NOMO-1 treated with DMSO at 0.1 percent for 48 hours (cell line): ENCODE measurements around the gene SP8.
"Not testable (repeated sequence)": the region's sequence is repeated elsewhere in the genome, so short reads cannot be mapped to it uniquely, and the experiment has no call there.

ENCODE experiments used
- DNase-seq: peaks from one replicate; lab custom pipeline; 2025; ENCODE audit not compliant: unreplicated experiment; lab: John Stamatoyannopoulos, UW

The SP8 gene

DNA sequence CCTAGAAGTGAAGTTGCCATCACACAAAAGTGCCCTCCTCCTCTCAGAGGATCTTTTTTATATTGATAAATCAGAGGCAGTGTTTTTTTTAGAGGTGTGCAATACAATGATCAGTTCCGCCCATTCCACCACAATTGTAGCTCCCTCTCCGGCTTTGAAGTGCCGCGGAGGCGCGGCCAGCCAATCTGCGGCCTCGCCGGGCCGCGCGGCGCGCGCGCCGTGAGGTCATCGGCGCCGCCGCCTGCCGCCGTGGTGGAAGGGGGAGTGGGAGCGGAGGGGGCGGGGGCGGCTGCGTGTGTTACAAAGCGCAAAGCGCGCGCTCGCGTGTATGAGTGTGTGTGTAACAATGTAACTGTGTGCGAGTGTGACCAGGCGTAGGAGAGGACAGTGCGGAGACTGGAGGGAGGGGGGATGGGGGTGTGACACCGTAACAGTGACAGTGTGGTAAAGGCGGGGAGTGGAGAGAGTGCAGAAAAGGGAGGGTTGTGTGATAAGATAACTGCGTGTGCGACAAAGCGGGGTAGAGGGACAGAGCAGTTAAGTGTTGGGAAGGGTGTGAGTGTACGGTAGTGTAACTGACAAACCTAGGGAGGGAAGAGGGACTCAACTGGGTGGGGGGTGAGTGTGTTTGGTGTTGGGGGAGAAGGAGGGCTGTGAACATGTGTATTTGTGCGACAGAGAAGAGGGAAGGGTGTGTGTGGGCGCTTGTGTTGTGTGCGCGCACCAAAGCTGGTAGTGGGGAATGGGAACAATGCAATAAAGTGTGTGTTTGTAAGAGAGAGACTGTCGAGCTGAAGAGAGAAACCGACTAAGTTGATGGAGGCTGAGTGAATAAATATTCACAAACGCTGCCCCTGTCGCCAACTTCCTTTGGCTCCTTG is at the start of gene SP8:
Gene SP8 (minus strand): TSS at position 108 of the 881 bp plus-strand sequence. CDS start 88 bp downstream, at position 20.
- no peak for DNase-seq

DNA sequence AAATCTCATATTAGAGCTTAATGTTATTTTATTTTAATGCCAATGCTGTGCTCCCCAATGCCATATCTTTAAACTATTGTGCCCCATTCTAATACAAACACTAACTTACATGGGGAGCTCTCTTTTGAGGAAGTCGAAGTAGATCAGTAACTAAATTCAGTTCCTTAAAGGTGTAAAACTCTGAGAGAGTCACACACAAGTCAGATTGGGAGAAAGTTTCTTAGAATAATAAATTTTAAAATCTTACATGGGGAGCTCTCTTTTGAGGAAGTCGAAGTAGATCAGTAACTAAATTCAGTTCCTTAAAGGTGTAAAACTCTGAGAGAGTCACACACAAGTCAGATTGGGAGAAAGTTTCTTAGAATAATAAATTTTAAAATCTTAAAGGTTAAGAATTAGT is 49.7 kb upstream of the SP8 start:
- peak; percentile 35 for DNase-seq

DNA sequence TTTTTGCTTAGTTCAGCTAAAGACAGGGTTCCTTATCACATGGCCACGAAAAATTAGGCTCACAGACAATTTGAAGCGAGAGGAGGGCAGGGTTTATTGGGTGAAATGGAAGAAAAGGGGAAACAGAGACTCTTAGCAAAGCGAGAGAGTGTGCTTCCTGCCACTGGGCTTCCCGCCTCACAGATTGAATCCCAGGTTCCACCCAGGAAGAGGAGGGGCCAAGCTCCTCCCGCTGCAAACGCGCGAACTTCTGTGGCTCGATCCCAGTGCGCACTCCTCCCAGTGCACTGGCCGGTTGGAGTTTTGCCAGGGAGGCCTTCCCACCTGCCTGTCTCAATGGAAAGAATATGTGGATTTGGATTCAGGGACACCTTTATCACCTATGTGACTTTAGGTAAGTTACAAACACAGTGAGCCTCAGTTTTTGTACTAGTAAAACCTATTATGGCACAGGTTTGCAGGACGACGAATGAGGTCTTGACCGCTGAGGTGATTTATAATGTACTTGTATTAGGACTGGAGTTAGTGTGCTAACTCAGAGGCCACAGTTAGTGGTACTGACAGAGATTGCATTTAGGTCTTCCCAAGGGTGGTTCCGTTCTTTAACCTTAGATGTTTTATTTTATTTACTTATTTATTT is 48.5 kb upstream of the SP8 start:
- no peak for DNase-seq

DNA sequence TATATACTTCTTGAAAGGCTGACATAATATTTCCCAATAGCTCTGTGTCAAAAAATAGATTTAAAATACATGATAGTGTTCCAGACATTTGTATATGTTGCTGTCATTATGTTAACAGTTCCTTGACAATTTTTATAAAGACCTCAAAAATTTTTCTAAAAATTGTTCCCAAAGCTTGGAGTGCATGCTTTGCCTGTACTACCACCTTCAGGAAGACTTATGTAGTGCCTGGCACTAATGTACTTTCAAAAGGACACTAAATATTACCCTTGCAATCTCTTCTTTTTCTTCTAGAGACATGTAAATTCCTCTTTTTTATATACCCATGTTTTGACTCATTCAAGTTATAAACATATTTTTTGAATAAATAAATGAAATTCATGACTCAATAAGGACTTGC is 48.0 kb upstream of the SP8 start:
- no peak for DNase-seq

DNA sequence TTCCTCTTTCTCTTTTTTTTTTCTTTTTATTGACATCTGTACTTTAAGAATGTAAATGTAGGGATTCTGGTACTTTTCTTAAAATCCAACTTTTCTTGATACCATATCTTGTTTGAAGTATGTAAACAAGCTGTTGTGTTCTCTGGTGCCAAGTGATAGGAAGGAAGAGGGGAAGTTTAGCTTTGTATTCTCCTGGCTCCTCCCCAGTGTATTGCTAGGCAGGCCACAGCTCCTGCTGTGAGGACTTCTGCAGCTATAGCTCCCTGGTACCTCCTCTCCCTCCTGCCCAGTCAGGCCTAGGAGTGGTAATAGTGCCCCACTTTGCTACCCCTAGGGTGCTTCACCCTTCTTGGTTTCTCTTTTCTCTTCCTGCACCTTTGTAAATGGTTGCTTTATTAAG is 45.3 kb upstream of the SP8 start:
- DNase-seq, result no peak

DNA sequence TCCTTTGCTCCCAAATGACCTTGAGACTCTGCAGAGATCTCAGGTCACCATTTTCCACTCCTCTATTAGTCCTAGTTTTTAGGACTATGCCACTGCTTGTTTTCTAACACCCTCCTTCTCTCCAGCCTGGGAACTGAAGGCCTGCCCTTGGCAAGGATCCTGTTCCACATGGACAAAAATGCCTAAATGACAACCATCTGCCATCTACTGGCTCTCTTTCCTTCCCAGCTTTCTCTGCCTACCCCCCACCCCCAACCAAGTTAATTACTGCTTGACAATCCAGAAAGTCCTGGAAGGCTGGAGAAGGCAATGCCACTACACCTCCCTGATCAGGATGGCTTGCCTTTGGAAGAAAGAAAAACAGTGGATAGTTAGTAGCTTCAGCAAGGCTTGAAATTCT is 44.8 kb upstream of the SP8 start:
- DNase-seq, result no peak

DNA sequence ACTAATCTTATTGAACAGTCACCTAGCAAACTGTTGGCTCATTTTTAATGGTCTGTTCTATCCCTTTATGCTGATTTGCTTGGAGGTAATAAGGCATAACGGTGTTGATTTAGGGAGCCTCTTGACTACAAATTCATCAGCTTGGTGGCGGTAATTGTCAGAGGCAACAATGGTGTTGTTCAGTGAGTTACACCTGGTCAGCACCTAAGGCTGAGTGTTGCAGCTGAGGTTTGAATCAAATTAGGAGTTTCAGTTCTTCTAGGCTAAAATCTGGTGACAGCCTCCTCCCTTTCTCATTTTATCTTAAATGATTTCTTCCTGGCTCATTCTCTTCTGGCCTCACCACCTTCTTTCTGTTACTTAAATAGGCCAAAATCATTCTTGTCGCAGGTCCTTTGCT is 42.3 kb upstream of the SP8 start:
- no peak for DNase-seq

DNA sequence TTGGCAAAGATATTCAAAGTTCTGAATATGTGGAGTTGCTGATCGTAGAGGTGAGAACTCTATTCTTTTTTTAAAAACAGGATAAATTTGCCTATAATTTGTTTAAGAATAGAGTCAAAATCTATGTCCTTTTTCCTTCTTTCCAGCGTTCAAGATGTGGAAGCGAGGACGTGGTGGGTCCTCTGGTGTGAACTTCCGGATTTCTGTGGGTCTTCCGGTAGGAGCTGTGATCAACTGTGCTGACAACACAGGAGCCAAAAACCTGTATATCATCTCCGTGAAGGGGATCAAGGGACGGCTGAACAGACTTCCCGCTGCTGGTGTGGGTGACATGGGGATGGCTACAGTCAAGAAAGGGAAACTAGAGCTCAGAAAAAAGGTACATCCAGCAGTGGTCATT is 40.5 kb upstream of the SP8 start:
- DNase-seq, result no peak

DNA sequence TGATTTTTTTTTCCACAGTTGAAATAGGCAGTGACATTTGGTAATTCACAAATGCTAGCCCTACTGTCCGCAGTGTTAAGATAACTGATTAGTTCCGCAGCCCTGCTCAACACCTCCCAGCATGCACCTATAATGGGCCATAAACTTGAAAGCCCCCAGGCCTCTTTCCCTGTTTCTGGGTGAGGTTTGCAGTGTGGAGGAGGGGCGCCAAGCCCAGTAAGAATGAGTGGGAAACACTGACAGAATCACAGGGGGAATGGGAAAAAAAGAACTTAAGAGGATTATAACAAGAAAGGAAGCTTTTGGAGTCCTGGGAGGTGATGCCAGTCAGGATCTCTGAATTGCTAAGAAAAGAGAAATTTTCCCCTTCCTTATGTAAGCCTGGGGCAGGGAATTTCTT is 39.6 kb upstream of the SP8 start:
- no peak for DNase-seq

DNA sequence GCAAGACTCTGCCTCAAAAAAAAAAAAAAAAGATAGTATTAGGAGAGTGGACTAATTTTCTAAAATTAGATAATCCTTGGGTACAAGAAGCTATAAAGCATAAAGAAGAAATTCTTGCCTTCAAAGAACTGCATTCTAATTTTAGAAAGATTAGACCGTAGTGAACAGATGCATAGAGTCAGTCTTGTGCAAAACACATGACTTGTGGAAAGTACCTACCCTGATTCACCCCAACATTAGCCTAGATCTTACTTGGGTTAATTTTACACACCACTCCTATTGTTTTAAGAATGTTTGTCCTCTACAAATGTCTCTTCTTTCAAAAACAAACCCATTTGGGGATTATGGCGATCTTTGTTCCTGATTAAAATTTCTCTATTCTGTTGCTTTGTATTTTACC is 38.9 kb upstream of the SP8 start:
- DNase-seq, result no peak

DNA sequence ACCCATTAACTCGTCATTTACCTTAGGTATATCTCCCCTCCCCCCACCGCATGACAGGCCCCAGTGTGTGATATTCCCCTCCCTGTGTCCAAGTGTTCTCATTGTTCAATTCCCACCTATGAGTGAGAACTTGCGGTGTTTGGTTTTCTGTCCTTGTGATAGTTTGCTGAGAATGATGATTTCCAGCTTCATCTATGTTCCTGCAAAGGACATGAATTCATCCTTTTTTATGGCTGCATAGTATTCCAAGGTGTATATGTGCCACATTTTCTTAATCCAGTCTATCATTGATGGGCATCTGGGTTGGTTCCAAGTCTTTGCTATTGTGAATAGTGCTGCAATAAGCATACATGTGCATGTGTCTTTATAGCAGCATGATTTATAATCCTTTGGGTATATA is 34.7 kb upstream of the SP8 start:
- not testable (repeated sequence) for DNase-seq

DNA sequence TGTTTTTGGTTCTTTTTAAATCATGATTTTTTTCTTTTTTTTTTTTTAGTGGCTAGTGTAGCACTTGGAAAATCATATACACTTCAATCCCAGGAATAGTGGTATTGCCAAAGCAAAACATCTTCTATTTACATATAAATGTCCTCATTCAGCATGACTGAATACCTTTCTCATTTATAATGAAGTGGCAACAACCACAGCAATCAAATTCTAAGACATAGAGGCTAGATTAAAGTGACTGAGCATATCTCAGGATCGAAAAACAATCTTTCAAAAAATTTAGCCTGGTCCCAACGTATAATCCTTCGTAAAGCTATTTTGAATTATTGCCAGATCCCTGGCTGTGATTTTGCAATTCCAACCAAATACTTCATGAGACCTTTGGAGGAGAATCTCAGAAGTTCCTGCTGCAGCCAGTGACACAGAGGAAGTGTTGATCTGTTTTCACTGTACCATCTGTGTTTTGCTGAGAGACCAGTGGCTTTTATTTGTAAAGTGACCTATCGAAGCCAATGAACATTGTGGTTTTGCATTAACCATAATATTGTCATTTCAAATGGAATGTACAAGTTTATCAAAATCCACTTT is 29.8 kb upstream of the SP8 start:
- no peak for DNase-seq

DNA sequence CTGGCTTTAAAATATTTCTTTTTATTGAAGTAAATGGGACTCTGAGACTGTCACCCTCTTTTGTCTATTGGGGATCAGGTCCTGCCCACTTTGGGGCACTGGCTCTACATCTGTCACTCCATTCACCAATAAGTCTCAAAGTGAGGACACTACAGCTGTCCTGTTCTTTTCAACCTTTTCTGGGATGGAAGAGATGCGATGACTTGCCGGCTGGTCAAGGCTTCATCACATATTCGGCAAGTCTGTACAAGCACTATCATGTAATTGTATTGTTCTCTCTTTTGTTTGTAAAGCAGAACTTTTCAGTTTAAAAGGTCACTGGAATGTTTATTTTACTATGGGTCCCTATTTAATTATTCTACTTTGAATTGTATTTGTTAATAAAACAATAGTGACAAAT is 17.7 kb upstream of the SP8 start:
- no peak for DNase-seq

DNA sequence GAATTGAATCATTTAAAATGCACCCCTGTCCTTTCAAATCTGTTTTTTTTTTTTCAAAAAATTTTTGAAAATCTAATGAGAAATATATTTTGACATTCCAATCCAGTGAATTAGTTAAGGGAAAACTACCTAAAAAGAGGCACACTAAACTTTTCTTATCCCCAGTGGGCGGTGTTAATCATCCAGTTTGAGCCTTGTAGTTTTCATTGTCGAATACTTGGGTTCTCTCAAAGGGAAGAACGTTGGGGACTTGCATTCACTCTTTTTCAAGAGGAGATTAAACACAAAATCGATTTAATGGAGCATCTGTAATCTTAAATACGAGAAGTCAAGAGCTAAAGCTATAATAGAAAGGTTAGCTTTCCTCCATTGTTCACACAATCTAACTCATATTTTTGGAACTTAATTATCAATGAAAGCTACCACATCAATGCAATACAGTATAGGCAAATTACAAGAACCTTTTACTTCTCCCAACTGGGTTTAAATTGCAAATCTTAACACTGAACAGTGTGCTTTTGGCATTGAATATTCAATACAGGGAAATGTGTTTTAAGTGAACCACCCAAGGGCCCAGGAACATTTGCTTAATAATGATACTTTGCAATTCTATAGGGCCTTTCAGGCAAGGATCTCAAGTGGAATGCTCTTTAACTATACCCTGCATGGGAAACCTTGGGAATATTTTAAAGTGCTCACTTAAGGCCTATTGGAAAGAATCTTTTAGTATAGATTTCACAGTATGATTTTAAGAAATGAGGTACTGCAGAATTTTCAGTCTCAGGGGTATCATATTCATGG is 13.1 kb upstream of the SP8 start:
- DNase-seq, result no peak

DNA sequence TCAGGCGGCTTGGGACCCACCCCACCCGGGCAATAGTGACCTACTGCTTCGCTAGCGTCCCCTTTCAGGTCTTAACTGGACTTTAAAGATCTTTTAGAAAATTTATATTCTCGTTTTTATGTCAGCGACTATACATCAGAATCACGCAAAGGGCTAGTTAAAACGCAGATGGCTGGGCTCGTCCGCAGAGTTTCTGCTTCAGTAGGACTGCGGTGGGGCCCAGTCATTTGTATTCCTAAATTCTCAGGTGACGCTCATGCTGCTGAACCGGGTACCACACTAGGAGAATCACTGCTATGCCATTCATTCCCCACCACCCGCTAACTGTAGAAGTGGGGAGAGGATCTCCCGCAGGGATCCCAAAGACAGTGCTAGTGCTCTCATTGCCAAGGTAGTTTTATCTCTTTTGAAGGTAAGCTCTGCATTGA is 12.0 kb upstream of the SP8 start:
- no peak for DNase-seq

DNA sequence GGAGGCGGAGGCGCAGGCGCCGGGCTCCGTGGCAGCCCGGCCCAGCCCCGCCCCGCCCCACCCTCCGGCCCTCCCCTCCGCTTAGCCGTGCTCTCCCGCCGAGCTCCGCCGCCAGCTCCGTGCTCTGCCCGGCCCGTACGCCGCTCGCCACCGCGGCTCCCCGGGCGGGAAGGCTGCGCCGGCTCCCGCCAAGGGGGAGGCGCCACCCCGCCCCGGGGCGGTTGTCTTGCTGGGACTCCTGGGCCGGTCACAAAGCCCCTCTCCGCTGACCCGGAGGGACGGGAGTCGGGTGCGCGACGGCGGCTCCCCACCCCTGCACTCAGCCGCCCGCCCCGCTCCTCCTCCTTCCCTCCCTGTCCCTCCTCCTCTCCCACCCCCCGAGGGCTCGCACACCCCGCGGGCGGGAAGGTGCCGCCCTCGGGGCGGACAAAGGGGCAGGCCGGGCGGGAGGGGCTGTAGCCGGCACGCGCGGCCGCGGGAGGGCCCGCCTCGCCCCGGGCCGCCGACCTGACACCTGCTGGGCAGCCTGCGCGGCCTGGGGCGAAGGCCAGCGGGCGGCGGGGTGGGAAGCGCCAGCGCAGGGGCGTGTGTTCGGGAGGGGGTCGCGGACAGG is 11.5 kb upstream of the SP8 start:
- peak; percentile 44 for DNase-seq

DNA sequence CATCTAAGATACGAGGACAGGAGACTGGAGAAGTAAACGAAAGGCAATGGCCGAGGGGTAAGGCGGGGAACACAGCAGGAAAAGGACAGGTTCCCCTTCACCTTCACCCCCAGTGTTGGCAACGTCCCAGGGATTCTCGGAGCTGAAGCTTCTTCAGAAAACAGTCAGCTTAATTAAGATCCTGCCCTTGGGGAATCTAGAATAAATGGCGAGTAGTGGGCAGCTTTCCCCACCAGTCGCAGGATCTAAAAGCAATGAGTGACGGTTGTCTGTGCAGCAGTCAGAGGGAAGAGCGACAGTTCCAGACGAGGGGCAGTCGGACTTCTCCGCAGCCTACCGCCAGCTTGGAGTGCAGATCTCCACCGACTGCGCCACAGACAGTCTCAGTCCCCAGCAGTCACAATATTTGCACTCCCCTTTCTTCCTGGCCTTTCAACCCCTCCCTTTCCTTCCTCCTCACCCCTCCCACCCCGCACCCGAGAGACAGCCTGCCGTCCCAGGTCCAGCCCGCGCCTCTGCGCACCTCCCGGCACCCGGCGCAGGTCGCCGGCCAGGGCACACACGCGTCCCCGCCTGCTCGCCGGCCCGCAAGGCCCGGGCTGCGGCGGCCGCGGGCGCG is 10.9 kb upstream of the SP8 start:
- DNase-seq, result peak; percentile 64

DNA sequence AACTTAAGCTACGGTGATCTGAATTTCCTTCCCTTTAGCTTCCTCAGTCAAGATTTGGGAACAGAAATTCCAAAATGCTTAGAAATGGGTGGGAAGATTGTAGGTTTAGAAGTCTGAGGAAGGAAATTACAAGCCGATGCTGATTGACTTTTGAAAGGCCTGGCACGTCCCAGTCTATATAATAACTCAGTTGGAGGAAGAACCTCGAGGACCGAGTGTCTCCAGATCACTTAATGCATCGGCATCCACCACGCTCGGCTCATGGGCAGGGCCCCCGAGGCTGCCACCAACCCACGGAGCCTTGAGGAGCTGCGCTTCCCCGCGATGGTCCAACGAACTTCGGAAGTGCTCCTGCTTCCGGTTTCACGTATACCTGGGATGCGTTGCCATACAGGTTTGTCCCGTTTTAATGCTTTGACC is 10.4 kb upstream of the SP8 start:
- no peak for DNase-seq

DNA sequence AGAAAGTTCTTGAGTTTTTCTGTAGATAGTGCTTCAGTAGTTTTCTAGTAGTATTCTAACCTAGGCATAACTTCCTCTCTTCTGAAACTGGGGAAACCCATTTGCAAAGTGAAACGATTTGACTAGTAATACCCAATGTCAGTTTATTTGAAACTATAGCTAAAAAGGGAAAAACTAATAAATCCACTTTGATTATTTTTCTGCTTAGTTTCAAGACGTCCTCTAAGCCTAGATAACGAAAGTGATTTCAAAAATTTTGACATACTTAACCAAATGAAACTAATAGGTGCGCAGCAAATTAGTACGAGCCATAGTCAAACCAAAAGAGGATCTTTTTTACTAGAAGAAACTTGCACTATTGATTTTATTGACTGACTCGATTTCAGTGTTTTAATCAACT is 9.8 kb upstream of the SP8 start:
- no peak for DNase-seq

DNA sequence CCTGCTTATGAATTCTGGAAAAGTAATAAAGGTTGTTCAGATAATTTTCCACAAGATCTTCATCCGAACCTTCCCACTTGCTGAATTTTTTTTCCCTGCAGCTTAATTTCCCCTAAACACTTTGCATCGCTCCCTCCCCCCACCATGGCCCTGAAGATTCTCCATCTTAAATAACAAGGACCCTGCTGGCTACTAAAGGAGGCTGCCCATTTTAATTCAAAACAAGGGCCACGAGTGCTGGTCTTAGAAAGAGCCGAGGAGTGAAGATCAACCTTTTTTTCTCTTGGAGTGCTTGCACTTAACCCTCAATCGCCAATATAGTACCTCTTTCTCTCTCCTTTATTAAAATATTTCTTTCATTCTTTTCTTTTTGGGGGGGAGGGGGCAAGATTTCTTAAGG is 9.2 kb upstream of the SP8 start:
- DNase-seq, result no peak

DNA sequence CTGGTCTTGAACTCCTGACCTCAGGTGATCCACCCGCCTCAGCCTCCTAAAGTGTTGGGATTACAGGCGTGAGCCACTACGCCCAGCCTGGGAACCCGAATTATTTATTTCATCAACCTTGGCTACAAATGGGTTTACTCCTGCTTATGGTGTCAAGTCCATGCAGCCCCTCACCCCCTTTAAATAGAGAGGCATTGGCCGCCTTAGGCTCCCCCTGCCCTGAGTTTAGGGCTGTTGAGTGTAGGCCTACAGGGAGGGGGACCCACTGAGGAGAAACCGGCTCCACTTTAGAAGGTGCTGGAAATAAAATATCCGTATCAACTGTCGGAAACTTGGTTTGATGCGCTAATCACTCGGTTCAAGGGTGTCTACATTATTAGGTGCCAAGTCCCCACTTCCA is 8.7 kb upstream of the SP8 start:
- no peak for DNase-seq
